ENCODE measurements around the gene SLC39A9. TPM values are rescaled to one million over a fixed set of nuclear protein-coding genes. Genes with fewer than 3 reads are reported as not detected.

Gene SLC39A9
- total RNA-seq, 4 donors from 2014 or later, result 40.2 to 77.7 (median 68.6) TPM

- peak overlapping the region in 3 of 4 donors; percentile 79 to 95 (median 86) for H3K4me3 ChIP-seq
- H3K9me3 ChIP-seq, result no peaks in the 10 kb centered on the region
- no peak overlapping the region for H3K27ac ChIP-seq
- WGBS, 2 donors, result 69 to 74% methylated on average over 6 of the region's 6 CpGs
- no peaks in the 10 kb centered on the region for H3K27me3 ChIP-seq
- H3K4me1 ChIP-seq, result peaks cover 28 to 67% (median 31%) of the 10 kb centered on the region in 3 donors
- TF ChIP-seq POLR2A (IDR thresholded peaks at IDR 0.05) (no peak), CTCF (IDR thresholded peaks at IDR 0.05) (no peak)
- DNase-seq, result no peak
- peaks cover 0 to 21% (median 0%) of the 10 kb centered on the region in 3 donors for H3K36me3 ChIP-seq
- intact Hi-C loops (cut with DNase I), result no loop called here
Observed at GRCh38 chr14:69400154-69400553, 1.7 kb downstream of the SLC39A9 start.

GRCh38 chr14:69401841-69402240 is 3.3 kb downstream of the SLC39A9 start:
- Histone ChIP-seq H3K27ac (no peak overlapping the region), H3K4me3 (no peak overlapping the region), H3K27me3 (no peaks in the 10 kb centered on the region), H3K36me3 (peaks cover 0 to 12% (median 0%) of the 10 kb centered on the region in 3 donors), H3K4me1 (peaks cover 24 to 50% (median 27%) of the 10 kb centered on the region in 3 donors), H3K9me3 (no peaks in the 10 kb centered on the region)
- 66 to 69% methylated on average over 2 of the region's 2 CpGs for WGBS, 2 donors
- DNase-seq, result no peak
- intact Hi-C loops (cut with DNase I), result no loop called here
- TF ChIP-seq POLR2A (IDR thresholded peaks at IDR 0.05) (no peak), CTCF (IDR thresholded peaks at IDR 0.05) (no peak)

GRCh38 chr14:69404478-69404877 is 6.0 kb downstream of the SLC39A9 start:
- intact Hi-C loops (cut with DNase I), result no loop called here
- no peaks in the 10 kb centered on the region for H3K27me3 ChIP-seq

GRCh38 chr14:69404883-69405282 is 6.4 kb downstream of the SLC39A9 start:
- TF ChIP-seq POLR2A (IDR thresholded peaks at IDR 0.05), result no peak
- TF ChIP-seq CTCF (IDR thresholded peaks at IDR 0.05), result no peak
- H3K4me3 ChIP-seq, result no peak overlapping the region
- no peak for DNase-seq
- intact Hi-C loops (cut with DNase I), result no loop called here
- no peaks in the 10 kb centered on the region for H3K27me3 ChIP-seq
- 81 to 84% methylated on average over 5 of the region's 5 CpGs for WGBS, 2 donors
- H3K9me3 ChIP-seq, result no peaks in the 10 kb centered on the region
- H3K27ac ChIP-seq, result no peak overlapping the region
- peaks cover 14 to 32% (median 17%) of the 10 kb centered on the region in 3 donors for H3K4me1 ChIP-seq
- peaks cover 0 to 20% (median 0%) of the 10 kb centered on the region in 3 donors for H3K36me3 ChIP-seq

More at GRCh38 chr14:69404478-69404877, 6.0 kb downstream of the SLC39A9 start:
- Histone ChIP-seq H3K27ac (no peak overlapping the region), H3K4me1 (peaks cover 18 to 36% (median 21%) of the 10 kb centered on the region in 3 donors), H3K4me3 (no peak overlapping the region), H3K9me3 (no peaks in the 10 kb centered on the region), H3K36me3 (peaks cover 0 to 20% (median 0%) of the 10 kb centered on the region in 3 donors)
- TF ChIP-seq POLR2A (IDR thresholded peaks at IDR 0.05), result no peak
- no peak for TF ChIP-seq CTCF (IDR thresholded peaks at IDR 0.05)
- no peak for DNase-seq
- WGBS, 2 donors, result 96 to 98% methylated on average over 3 of the region's 3 CpGs

- Histone ChIP-seq H3K4me3 (no peak overlapping the region), H3K27ac (no peak overlapping the region), H3K27me3 (no peaks in the 10 kb centered on the region), H3K9me3 (no peaks in the 10 kb centered on the region), H3K36me3 (peaks cover 0 to 20% (median 0%) of the 10 kb centered on the region in 3 donors), H3K4me1 (peaks cover 6 to 24% (median 8%) of the 10 kb centered on the region in 3 donors)
- intact Hi-C loops (cut with DNase I), result no loop called here
- no peak for DNase-seq
- no peak for TF ChIP-seq POLR2A (IDR thresholded peaks at IDR 0.05)
- no peak for TF ChIP-seq CTCF (IDR thresholded peaks at IDR 0.05)
Observed at GRCh38 chr14:69405762-69406161, 7.3 kb downstream of the SLC39A9 start.

All from esophagus squamous epithelium (tissue), 5 donors.